ENCODE data around the gene ODC1. TPM values are rescaled to one million over a fixed set of nuclear protein-coding genes. Genes with fewer than 3 reads are reported as not detected.

The ODC1 gene
- total RNA-seq, 3 donors from 2014 or later = 581 to 619 (median 602) TPM

DNA sequence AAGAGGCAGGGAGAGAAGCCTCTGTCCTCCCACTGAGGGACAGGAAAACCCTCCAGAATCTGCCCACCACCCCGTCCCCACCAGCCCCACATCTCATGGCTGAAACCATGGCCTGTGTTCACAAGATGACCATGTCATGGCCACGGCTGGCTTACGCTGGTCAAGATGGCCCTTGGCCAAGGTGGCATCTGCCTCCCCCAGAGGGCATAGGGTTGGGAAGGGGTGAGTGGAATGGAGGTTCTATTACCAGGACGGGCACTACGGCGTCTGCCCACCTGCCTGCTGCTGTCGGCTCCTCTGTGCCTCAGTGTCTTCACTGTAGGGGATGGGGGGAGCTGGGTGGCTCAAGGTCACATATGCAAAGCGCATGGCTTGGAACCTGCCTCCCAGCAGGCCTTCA, 19.8 kb downstream of the ODC1 start:
- Mint-ChIP-seq H3K4me1 (ENCODE audit: low read depth) (peaks cover 8% of the 10 kb centered on the region), H3K36me3 (ENCODE audit: insufficient read depth) (peaks cover 13% of the 10 kb centered on the region)

DNA sequence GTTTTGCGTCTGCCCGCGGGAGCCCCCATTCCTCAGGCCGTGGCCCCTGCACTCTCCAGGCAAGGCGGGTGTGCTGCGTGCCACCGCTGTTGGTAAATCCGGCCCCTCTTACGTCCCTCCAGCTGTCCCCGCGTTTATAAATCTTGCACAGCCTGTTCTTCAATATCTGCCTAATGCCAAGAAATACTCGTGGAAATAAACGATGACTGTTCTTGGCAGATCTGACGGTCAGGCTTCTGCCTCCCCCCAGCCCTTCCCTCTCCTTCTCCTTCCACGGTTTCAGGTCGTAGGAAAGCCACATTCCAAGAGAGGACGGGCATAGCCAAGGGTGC, 20.5 kb downstream of the ODC1 start:
- ATAC-seq = no peak
- Mint-ChIP-seq H3K9me3 (no peaks in the 10 kb centered on the region), H3K27me3 (ENCODE audit: low read depth) (peaks cover 5% of the 10 kb centered on the region), H3K36me3 (ENCODE audit: insufficient read depth) (peaks cover 13% of the 10 kb centered on the region), H3K4me3 (no peak overlapping the region), H3K4me1 (ENCODE audit: low read depth) (peaks cover 3% of the 10 kb centered on the region)
- no peak for DNase-seq

More for the DNA sequence above, 19.8 kb downstream of the ODC1 start:
- Mint-ChIP-seq H3K27me3 (ENCODE audit: low read depth) (peaks cover 9% of the 10 kb centered on the region), H3K9me3 (no peaks in the 10 kb centered on the region), H3K4me3 (no peak overlapping the region)
- no peak for ATAC-seq
- no peak for DNase-seq

DNA sequence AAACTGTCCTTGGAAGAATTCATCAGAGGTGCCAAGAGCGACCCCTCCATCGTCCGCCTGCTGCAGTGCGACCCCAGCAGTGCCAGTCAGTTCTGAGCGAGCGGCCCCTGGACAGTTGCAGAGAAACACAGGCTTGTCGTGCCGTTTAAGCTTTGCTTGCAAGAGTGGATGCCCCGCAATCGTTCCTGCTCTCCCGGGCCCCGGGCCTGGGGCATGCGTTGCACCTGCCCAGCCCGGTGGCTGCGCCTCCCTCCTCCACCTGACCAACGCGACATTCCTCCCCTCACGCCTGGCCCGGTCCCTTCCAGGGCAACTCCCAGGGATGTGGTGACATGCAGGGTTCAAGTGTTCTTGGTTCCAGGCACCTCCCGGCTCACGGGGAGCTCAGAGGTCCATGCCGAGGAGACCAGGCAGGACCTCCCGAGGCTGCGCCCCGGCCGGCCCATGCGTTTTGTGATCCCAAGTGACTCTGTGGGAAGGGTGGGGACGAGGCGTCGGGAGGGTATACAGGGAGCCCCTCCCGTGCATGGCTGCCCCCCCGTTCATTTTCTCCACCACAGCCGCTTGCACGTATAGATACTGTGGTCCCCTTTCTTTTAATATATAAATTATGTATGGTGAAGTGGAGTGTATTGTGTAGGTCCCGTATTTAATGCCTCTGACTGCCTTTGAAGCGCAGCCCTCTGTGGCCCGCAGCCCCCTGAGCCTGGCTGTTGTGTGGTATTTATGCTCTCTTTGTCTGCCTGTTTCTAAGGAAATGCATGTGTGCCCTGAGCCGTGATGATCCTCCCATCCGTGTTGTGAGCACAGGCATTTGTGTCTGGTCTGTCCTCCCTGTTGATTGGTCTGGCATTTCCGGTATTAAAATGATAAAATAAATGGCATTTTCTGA, 21.2 kb downstream of the ODC1 start:
- no peaks in the 10 kb centered on the region for H3K9me3 Mint-ChIP-seq

DNA sequence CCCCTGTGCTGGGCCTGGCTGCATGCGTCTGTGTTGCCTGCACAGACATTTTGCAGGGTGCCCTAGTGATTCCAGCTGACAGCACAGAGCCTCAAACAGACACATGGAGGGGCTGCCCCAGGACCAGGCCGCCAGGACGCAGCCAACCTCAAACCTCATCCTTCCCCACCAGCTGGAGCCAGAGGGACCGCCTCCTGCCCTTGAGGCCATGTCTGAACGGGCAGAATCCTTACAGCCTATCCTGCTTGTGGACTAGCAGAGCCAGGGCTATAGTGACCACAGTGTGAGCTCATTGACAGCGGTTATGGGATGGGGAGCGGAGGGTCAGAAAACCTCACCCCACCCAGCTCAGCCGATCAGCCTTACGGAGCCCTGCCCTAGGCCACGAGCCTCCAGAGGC, 22.4 kb downstream of the ODC1 start:
- Mint-ChIP-seq H3K36me3 (ENCODE audit: insufficient read depth) (peaks cover 21% of the 10 kb centered on the region), H3K9me3 (no peaks in the 10 kb centered on the region), H3K4me1 (ENCODE audit: low read depth) (no peaks in the 10 kb centered on the region), H3K4me3 (no peak overlapping the region), H3K27me3 (ENCODE audit: low read depth) (no peaks in the 10 kb centered on the region)
- DNase-seq (no peak), ATAC-seq (no peak)

More for the DNA sequence above, 21.2 kb downstream of the ODC1 start:
- ATAC-seq = no peak
- no peak for DNase-seq
- Mint-ChIP-seq H3K27me3 (ENCODE audit: low read depth) (peaks cover 3% of the 10 kb centered on the region), H3K36me3 (ENCODE audit: insufficient read depth) (peaks cover 17% of the 10 kb centered on the region), H3K4me3 (no peak overlapping the region), H3K4me1 (ENCODE audit: low read depth) (peaks cover under 1% of the 10 kb centered on the region)

DNA sequence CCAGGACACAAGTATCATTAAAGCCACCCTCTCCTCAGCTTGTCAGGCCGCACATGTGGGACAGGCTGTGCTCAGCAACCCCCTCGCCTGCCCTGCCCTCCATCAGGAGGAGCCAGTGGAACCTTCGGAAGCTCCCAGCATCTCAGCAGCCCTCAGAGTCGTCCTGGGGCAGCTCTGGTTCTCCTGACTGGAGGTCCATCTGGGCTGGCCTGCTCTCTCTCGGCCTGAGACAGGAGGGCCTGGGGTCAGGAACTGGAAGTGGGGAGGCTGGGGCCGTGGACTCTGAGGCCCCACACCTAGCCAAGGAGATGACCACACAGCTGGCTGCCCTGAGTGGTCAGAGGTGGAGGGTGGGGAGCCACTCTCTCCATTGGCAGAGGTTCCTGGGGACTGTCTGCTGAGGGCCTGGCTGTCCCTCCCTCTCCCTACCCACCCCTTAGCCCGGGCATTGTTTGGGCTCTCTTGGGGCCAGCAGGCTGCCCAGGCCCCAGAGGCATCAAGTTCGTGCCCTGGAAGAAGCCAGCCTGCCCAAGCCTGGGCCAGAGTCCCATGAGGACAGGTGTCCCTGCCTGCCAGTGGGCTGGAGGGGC, 23.1 kb downstream of the ODC1 start:
- peaks cover 21% of the 10 kb centered on the region for H3K36me3 Mint-ChIP-seq (ENCODE audit: insufficient read depth)
- H3K4me1 Mint-ChIP-seq (ENCODE audit: low read depth) = no peaks in the 10 kb centered on the region
- no peak overlapping the region for H3K4me3 Mint-ChIP-seq
- no peak for DNase-seq
- no peak for ATAC-seq
- H3K9me3 Mint-ChIP-seq = no peaks in the 10 kb centered on the region
- no peaks in the 10 kb centered on the region for H3K27me3 Mint-ChIP-seq (ENCODE audit: low read depth)

DNA sequence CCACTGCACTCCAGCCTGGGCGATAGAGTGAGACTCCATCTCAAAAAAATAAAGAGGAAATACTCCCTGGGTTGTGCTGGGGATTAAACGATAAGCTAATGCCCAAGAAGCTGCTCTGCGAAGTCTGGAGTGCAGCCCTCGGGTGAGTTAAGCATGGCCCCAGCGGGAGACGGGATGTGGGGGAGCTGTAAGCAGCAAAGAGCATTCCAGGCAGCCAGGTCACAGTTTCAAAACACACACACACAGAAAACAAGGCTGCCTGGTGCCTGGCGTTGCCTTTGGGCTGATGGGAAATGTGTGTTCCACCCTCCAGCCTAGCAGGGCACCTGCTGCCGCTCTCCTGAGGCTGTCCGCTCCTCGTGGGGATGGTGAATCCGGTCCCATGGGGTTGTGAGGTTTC, 24.1 kb downstream of the ODC1 start:
- Mint-ChIP-seq H3K27me3 (ENCODE audit: low read depth) (no peaks in the 10 kb centered on the region), H3K9me3 (no peaks in the 10 kb centered on the region), H3K36me3 (ENCODE audit: insufficient read depth) (peaks cover 26% of the 10 kb centered on the region), H3K4me3 (no peak overlapping the region), H3K4me1 (ENCODE audit: low read depth) (no peaks in the 10 kb centered on the region)
- no peak for ATAC-seq
- no peak for DNase-seq

DNA sequence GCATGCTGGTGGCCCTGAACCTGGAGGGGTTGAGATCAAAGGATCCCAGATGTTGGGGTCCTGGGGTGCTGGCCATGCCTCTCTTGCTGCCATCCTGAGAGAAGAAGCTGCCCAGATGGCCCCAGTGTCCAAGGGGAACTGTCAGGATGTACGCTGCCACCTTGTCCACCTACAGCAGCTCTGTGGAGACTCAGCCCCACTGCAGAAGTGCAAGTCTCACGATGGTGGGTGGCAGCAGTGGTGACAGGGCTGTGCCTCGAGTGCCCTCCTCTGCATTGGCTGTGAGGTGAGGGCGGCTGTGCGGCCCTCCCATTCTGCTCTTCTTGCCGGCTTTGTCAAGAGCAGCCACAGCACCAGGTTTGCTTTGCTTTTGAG, 24.7 kb downstream of the ODC1 start:
- Mint-ChIP-seq H3K4me3 (no peak overlapping the region), H3K9me3 (no peaks in the 10 kb centered on the region), H3K4me1 (ENCODE audit: low read depth) (no peaks in the 10 kb centered on the region), H3K27me3 (ENCODE audit: low read depth) (no peaks in the 10 kb centered on the region), H3K36me3 (ENCODE audit: insufficient read depth) (peaks cover 26% of the 10 kb centered on the region)
- ATAC-seq (no peak), DNase-seq (no peak)

DNA sequence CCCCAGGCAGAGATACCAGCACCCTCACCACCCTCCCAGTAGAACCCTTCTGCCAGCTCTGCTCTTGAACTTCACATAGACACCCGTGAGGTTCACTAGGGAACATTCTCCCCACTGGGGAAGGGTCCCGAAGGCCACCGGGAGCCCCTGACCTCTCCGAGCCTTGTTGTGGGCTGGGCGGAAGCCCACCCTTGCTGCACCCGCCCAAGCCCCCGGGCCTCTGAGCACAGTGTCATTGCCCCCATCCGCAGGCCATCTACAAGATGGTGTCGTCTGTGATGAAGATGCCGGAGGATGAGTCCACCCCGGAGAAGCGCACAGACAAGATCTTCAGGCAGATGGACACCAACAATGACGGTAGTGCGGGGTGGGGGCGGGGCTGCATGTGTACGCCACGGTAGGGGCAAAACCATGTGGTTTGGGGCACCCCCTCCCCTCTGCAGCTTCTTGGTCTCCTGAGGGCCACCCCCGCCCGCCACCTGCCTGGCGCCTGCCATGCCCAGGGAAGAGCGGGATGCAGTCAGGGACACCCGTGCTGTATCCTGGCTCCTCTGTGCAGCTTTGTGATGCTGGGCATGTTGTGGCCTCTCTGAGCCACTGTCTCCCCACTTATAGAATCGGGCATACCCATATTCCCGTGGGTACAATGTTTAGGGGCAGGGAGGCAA, 25.3 kb downstream of the ODC1 start:
- no peak overlapping the region for H3K4me3 Mint-ChIP-seq
- no peaks in the 10 kb centered on the region for H3K4me1 Mint-ChIP-seq (ENCODE audit: low read depth)
- ATAC-seq (no peak), DNase-seq (no peak)
- no peaks in the 10 kb centered on the region for H3K27me3 Mint-ChIP-seq (ENCODE audit: low read depth)
- peaks cover 26% of the 10 kb centered on the region for H3K36me3 Mint-ChIP-seq (ENCODE audit: insufficient read depth)
- no peaks in the 10 kb centered on the region for H3K9me3 Mint-ChIP-seq

DNA sequence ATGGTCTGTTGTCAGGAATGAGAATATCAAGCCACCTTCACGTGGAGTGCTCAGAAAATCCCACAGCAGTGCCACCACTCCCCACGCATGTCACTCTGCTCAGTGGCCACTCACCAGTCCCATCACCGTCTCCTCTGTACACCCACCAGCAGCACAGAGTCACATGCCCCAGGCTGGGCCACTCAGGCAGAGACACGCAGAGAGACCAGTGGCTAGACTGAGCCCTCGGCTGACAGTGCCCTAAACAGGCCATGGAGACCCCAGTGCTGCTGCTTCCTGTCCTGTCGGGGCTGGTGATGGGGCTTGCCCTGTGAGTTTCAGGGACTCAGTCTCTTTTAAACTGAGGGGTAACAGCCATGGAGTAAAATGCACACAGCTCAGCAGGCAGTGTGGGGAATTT, 25.9 kb downstream of the ODC1 start:
- DNase-seq (no peak), ATAC-seq (no peak)

DNA sequence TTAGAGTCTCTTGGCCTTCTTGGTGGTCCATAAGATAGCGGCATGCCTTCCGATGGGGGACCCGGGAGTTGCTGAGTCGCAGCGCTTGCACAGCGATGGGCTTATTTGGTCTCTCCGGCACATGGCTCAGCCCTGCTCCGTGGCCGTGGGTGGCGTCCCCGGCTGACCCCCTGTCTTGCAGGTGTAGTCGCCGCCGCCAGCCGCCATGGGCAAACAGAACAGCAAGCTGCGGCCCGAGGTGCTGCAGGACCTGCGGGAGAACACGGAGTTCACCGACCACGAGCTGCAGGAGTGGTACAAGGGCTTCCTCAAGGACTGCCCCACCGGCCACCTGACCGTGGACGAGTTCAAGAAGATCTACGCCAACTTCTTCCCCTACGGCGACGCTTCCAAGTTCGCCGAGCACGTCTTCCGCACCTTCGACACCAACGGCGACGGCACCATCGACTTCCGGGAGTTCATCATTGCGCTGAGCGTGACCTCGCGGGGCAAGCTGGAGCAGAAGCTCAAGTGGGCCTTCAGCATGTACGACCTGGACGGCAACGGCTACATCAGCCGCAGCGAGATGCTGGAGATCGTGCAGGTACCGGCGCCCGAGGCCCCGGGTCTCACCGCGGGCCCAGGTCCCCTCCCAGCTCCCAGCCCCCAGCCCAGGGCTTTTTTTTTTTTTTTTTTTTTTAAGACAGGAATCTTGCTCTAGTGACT, 28.4 kb downstream of the ODC1 start:
- DNase-seq (no peak), ATAC-seq (no peak)
- H3K4me3 Mint-ChIP-seq = no peak overlapping the region
- H3K27me3 Mint-ChIP-seq (ENCODE audit: low read depth) = no peaks in the 10 kb centered on the region
- H3K4me1 Mint-ChIP-seq (ENCODE audit: low read depth) = no peaks in the 10 kb centered on the region
- peaks cover 16% of the 10 kb centered on the region for H3K36me3 Mint-ChIP-seq (ENCODE audit: insufficient read depth)
- no peaks in the 10 kb centered on the region for H3K9me3 Mint-ChIP-seq

More for the DNA sequence above, 25.9 kb downstream of the ODC1 start:
- no peaks in the 10 kb centered on the region for H3K4me1 Mint-ChIP-seq (ENCODE audit: low read depth)
- H3K36me3 Mint-ChIP-seq (ENCODE audit: insufficient read depth) = peaks cover 22% of the 10 kb centered on the region
- H3K9me3 Mint-ChIP-seq = no peaks in the 10 kb centered on the region
- no peak overlapping the region for H3K4me3 Mint-ChIP-seq
- H3K27me3 Mint-ChIP-seq (ENCODE audit: low read depth) = no peaks in the 10 kb centered on the region

DNA sequence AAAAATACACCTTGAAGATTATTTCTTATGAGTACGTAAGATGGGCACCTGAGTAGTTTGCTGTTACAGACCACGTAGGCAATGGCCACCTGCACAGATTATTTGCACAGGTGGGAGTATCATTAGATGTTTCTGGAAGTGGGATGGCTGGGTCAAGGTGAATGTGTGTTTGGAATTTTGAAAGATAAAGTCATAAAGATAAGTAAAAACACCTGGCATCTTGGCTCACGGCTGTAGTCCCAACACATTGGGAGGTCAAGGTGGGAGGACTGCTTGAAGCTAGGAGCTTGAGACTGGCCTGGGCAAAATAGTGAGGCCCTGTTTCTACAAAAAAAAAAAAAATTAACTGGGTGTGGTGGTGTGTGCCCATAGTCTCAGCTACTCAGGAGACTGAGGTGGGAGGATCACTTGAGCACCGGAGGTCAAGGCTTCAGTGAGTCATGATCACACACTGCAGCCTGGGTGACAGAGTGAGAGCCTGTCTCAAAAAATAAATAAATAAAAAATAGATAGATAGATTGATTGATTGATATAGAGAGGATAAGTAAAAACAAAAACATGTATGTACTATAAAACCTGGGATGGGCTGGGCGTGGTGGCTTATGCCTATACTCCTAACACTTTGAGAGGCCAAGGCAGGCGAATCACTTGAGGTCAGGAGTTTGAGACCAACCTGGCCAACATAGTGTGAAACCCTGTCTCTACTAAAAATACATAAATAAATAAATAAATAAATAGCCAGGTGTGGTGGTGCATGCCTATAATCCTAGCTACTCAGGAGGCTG, 30.4 kb downstream of the ODC1 start:
- Mint-ChIP-seq H3K9me3 (no peaks in the 10 kb centered on the region), H3K4me1 (ENCODE audit: low read depth) (no peaks in the 10 kb centered on the region), H3K27me3 (ENCODE audit: low read depth) (no peaks in the 10 kb centered on the region), H3K36me3 (ENCODE audit: insufficient read depth) (peaks cover 15% of the 10 kb centered on the region), H3K4me3 (no peak overlapping the region)
- DNase-seq (no peak), ATAC-seq (no peak)

DNA sequence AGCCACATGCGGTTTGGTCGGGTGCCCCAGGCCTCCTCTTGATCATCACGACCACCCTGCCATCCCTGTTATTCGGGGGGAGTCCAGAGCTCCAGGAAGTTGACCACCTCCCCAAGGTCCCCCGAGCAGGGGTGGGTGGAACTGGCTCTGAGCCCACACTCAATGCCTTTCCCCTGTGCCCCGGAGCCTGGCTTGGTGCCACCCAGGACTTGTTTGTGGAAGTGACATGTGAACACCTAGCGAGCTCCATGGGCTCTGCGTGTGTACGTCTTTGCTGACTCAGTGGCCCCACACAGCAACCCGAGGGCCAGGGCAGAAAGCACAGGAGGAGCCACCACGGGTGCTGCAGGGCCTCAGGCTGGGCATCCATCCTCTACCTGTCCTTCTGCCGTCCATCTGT, 32.5 kb downstream of the ODC1 start:
- ATAC-seq (no peak), DNase-seq (no peak)
- Mint-ChIP-seq H3K4me1 (ENCODE audit: low read depth) (peaks cover under 1% of the 10 kb centered on the region), H3K36me3 (ENCODE audit: insufficient read depth) (peaks cover 17% of the 10 kb centered on the region), H3K4me3 (no peak overlapping the region), H3K9me3 (no peaks in the 10 kb centered on the region), H3K27me3 (ENCODE audit: low read depth) (no peaks in the 10 kb centered on the region)

DNA sequence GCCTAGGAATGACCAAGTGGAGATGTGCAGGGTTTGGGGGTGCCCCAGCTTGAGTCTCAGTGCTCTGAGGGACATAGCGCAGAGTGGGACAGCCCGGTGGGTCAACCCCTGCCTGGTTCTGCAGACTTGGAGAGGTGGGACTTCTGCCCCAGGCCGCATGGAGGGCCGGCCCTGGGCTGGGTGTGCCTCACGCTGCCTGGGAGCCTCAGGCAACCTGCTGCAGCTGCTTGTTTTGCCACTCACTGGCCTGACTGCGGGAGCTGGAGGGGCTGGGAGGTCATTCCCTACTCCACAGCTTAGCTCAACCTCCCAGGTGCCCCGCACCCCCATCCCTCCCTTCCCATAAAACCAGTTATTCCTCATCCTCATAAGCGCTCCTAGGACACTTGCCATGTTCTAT, 33.1 kb downstream of the ODC1 start:
- peaks cover 17% of the 10 kb centered on the region for H3K36me3 Mint-ChIP-seq (ENCODE audit: insufficient read depth)
- H3K4me3 Mint-ChIP-seq = no peak overlapping the region
- H3K4me1 Mint-ChIP-seq (ENCODE audit: low read depth) = peaks cover 5% of the 10 kb centered on the region
- no peaks in the 10 kb centered on the region for H3K9me3 Mint-ChIP-seq
- H3K27me3 Mint-ChIP-seq (ENCODE audit: low read depth) = no peaks in the 10 kb centered on the region
- ATAC-seq = no peak
- DNase-seq = no peak

DNA sequence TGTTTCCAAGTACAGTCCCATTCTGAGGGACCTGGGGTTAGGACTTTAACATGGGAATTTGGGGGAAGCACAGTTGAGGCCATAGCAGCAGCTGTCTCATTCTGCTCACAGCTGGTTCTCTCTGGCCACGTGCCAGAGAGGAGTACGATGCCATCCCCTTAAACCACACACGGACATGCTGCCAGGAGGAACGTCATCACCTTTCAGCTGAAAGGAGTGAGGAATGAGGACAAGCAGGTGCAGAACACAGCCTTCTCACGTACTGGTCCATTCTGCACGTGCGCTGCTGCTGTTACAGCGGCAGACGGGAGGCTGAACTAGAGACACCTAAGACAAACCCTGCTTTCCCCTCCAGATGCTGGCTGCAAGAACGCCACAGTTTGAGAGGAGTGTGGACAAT, 33.5 kb downstream of the ODC1 start:
- DNase-seq = no peak
- Mint-ChIP-seq H3K27me3 (ENCODE audit: low read depth) (no peaks in the 10 kb centered on the region), H3K4me3 (no peak overlapping the region), H3K4me1 (ENCODE audit: low read depth) (peaks cover 6% of the 10 kb centered on the region), H3K9me3 (no peaks in the 10 kb centered on the region), H3K36me3 (ENCODE audit: insufficient read depth) (peaks cover 15% of the 10 kb centered on the region)
- ATAC-seq = no peak
